Tibial nerve (tissue), 4 donors: Measurements from ENCODE around the gene F3.

ENCODE experiments used
- CTCF ChIP-seq, 5 experiments: fragments of 200-600 bp in 3 of 5; fragments of 450-650 bp in 2 of 5; sonication (generic) in 3 of 5; IDR thresholded peaks; one replicate each; pipeline ENCODE4 v1.5.1; 2016 to 2019; ENCODE audit warnings: antibody characterized with exemption in 5 of 5, mild to moderate bottlenecking in 3 of 5, moderate library complexity in 2 of 5
- EP300 ChIP-seq, 2 donors: sonication (generic); formaldehyde crosslinking; IDR thresholded peaks; one replicate each; pipeline ENCODE4 v1.6.1; 2017; ENCODE audit warnings: antibody characterized with exemption in 2 of 2, mild to moderate bottlenecking in 1 of 2
- POLR2A ChIP-seq, 2 donors: fragments of 450-650 bp; IDR thresholded peaks; one replicate each; pipeline ENCODE4 v1.6.1; 2017; ENCODE audit warnings: antibody characterized with exemption in 2 of 2, mild to moderate bottlenecking in 2 of 2, moderate library complexity in 2 of 2

GRCh38 chr1:94540440-94541245 lies 916 bp downstream of the F3 start:
- TF ChIP-seq POLR2A (IDR thresholded peaks at IDR 0.05), result no peak
- no peak for TF ChIP-seq CTCF (IDR thresholded peaks at IDR 0.05)
- no peak for TF ChIP-seq EP300 (IDR thresholded peaks at IDR 0.05)
